Rectal smooth muscle tissue (tissue), 1 donor: ENCODE results near the gene SHISA2.

Source experiments
- H3K27ac ChIP-seq: one replicate; pipeline ENCODE4 v1.7.0; 2013; ENCODE audit warnings: low read depth, low read length, inconsistent platforms
- H3K27me3 ChIP-seq: one replicate; pipeline ENCODE4 v1.7.0; 2013; ENCODE audit warnings: low read length; ENCODE audit not compliant: control insufficient read depth, insufficient read depth
- H3K36me3 ChIP-seq: one replicate; pipeline ENCODE4 v1.7.0; 2013; ENCODE audit warnings: low read length; ENCODE audit not compliant: control insufficient read depth, insufficient read depth
- H3K4me1 ChIP-seq: one replicate; pipeline ENCODE4 v1.7.0; 2013; ENCODE audit warnings: low read length; ENCODE audit not compliant: control insufficient read depth, insufficient read depth
- H3K4me3 ChIP-seq: one replicate; pipeline ENCODE4 v1.7.0; 2013; ENCODE audit warnings: low read length
- H3K9ac ChIP-seq: one replicate; pipeline ENCODE4 v1.7.0; 2013; ENCODE audit warnings: low read length

SHISA2 gene

DNA sequence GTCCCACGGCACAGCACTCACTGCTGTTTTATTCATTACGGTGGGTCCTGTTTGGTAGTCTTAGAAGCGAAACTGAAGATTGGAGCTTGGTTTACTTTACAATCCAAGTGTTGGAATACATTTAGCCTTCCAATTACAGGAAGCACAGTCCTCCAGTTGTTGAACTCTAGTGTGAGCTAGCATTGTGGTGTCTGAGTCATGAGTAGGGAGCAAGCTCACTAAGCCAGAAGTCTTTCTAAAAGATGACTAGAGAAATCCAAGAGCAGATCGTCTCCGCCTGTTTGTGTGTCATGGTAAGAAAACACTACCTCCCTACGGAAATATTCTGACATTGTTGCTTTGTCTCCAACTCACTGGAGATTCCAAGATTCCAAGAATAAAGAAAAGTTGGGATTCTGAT lies 10.1 kb upstream of the SHISA2 start:
- Histone ChIP-seq H3K4me3 (no peak overlapping the region), H3K27ac (no peak overlapping the region), H3K9ac (no peak overlapping the region), H3K4me1 (no peaks in the 10 kb centered on the region), H3K27me3 (no peaks in the 10 kb centered on the region), H3K36me3 (no peaks in the 10 kb centered on the region)

DNA sequence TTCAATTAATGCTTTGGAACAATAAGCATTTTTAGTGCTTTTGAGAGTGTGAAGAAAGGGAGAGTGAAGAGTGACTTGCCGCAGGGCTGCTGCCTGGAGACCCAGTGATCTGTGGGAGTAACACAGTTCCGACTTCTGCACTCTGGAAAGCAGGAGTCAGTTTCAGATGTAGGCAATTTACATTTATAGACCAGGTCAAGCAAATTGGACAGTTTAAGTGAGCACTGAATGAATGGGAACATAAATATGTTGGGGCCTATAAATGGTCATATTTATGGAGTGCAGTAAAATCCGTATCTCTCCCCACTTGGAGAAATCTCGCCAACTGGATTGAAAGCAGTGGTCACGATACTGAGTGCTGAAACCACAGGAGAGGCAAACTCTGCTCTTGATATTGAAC lies 9.4 kb upstream of the SHISA2 start:
- Histone ChIP-seq H3K9ac (no peak overlapping the region), H3K4me1 (no peaks in the 10 kb centered on the region), H3K4me3 (no peak overlapping the region), H3K27ac (no peak overlapping the region), H3K36me3 (no peaks in the 10 kb centered on the region), H3K27me3 (no peaks in the 10 kb centered on the region)

DNA sequence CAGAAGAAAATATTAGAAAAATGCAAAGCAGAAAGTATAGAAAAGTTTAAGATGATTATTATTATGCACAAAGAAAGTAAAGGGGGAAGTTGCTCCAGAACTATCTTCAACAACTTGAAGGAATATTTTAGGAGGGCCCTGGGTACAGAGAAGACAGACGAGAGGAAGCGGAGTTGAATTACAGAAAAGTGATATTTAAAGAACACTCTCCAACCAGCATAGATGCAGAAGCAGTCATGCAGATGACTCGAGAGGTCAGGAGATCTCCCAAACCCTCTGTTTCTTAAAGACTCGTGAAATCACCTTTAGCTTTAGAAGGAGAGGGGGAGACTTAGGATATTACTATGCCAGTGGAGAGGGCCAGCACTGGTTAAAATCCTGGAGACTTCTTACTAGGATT lies 8.5 kb upstream of the SHISA2 start:
- Histone ChIP-seq H3K36me3 (no peaks in the 10 kb centered on the region), H3K4me1 (no peaks in the 10 kb centered on the region), H3K4me3 (no peak overlapping the region), H3K27me3 (no peaks in the 10 kb centered on the region), H3K9ac (no peak overlapping the region), H3K27ac (no peak overlapping the region)

DNA sequence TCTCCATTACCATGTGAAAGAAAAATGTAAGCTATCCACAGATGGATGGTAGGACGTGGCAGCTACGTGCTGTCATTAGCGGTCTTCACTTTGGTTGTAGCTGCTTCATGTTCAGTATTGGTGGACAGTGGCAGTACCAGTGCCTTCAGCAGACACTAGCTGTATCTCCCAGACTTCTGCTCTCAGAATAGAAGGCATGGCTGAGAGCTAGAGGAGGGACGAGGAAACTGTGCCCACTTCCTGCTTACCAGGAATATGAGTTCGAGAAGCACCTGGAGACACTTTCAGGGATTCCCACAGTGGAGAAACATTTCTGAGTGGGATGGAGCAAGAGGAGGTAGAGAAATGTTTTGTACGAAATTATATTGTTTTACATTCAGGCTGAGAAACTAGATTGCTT lies 6.9 kb upstream of the SHISA2 start:
- H3K9ac ChIP-seq = no peak overlapping the region
- no peaks in the 10 kb centered on the region for H3K36me3 ChIP-seq
- H3K4me3 ChIP-seq = no peak overlapping the region
- H3K27ac ChIP-seq = no peak overlapping the region
- H3K4me1 ChIP-seq = no peaks in the 10 kb centered on the region
- no peaks in the 10 kb centered on the region for H3K27me3 ChIP-seq

DNA sequence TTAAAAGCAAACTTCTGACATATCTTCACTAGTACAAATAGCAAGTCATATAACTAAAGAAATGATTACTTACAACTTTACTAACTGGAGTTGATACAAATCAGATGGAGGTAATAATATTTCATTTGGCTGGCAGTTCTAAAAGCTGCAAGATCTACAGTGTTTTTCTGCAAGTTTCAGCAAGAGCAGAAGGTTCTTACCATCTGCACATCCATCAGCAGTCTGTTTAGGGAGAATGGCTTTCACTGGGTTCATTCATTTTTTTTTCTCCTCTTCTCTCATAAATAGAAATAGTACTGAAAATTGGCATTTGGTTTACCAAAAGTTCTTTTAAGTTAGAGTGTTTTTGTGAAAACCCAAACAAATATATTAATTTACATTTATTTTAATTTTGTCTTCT lies 3.1 kb upstream of the SHISA2 start:
- Histone ChIP-seq H3K27ac (no peak overlapping the region), H3K36me3 (no peaks in the 10 kb centered on the region), H3K4me3 (no peak overlapping the region), H3K9ac (no peak overlapping the region), H3K27me3 (peaks cover 12% of the 10 kb centered on the region), H3K4me1 (no peaks in the 10 kb centered on the region)

DNA sequence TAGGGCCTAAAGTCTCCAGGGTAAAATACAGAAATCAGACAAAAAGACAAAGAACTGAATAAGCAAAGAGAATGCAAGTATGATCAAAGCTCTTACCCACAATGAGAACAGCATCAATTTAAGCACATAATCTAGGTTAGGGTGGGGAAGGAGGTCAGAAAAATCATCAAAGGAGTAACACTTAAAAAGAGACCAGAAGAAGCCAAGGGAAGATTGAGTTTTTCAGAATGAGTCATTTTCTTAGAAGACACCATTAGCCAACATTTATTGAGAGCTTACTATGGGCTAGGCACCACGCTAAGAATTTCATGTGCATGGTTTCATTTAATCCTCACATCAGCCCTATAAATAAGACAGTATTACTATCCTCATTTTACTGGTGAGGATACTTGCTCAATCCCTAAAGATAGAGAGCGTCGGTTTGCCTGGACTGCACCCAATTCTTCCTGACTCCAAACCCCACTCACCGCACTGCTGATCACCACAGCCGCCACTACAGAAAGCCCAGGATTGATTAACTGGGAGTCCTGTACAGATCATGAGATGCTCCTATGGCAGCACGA lies 1.7 kb upstream of the SHISA2 start:
- Histone ChIP-seq H3K4me3 (no peak overlapping the region), H3K27me3 (peaks cover 18% of the 10 kb centered on the region), H3K36me3 (no peaks in the 10 kb centered on the region), H3K4me1 (no peaks in the 10 kb centered on the region), H3K9ac (no peak overlapping the region), H3K27ac (no peak overlapping the region)

DNA sequence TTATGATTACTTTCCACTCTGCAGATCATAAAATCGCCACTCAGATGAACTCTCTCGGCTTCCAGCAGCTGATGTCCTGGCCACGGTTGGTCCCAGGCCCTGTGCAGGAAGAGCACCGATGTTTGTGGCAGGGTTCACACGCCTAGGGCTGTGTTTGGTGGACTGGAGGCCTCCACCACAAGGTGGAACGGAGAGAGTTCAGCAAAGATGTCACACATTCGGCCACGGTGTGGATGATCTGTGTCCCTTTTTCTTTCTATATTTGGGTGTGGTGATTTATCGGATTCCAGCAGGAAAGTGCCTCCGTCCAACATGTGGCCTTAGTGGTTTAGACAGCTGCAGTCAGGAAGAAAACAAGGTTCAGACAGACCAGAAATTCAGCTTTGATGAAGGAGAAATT lies 521 bp upstream of the SHISA2 start:
- Histone ChIP-seq H3K36me3 (no peaks in the 10 kb centered on the region), H3K27ac (no peak overlapping the region), H3K4me3 (peak overlapping the region; percentile 0), H3K4me1 (no peaks in the 10 kb centered on the region), H3K27me3 (peaks cover 20% of the 10 kb centered on the region), H3K9ac (no peak overlapping the region)

DNA sequence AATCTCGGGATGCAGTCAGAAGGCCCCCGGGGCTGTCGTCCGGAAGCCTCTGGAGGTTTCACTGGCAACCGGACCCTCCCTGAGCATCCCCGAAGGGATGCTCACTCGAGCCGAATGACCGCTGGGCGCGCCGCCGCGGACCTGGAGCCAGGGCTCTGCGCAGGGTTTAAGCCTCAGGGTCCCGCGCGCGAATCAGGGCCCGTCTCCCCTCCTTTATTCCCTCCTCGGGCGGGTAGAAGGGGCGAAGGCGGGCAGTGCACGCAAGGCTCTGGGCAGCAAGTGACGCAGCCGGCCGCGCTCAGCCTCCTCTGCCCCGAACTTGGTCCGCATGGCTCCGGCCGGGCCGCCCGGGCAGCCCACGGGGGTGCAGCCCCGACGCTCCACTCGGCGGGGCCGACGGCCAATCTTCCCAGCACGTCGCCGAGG lies 572 bp downstream of the SHISA2 start:
- H3K4me3 ChIP-seq = peak overlapping the region; percentile 36
- H3K27me3 ChIP-seq = peaks cover 20% of the 10 kb centered on the region
- no peak overlapping the region for H3K27ac ChIP-seq
- H3K4me1 ChIP-seq = no peaks in the 10 kb centered on the region
- no peak overlapping the region for H3K9ac ChIP-seq
- H3K36me3 ChIP-seq = no peaks in the 10 kb centered on the region

DNA sequence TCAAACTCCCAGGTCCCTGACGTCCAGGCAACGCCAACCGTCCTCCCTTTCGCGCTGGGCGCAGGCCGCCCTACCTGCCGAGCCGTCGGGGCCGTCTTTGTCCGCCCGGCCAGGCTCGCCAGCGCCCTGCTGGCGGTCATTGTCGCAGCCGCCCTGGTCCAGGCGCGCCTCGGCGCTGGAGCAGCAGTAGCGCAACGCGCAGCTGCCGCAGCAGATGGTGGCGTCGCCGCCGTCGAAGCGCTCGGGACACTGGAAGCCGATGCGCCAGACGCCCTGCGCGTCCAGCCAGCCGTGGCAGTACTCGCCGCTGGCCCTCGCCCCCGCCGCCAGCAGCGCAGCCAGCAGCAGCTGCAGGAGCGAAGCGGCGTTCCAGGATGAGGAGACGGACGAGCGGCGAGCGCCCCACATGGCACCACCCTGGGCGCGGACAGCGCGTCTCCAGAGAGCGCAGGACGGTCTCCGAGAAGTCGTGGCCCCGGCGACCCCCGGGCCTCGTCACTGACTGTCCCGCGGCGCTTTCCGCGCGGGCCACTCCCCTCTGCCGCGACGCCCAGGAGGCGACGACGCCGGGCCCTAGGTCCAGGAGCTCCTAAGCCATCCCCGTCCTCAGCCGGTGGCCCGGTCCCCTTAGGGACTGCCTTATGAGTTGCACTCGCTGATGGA lies 1.1 kb downstream of the SHISA2 start:
- Histone ChIP-seq H3K4me1 (no peaks in the 10 kb centered on the region), H3K36me3 (no peaks in the 10 kb centered on the region), H3K9ac (no peak overlapping the region), H3K27me3 (peaks cover 20% of the 10 kb centered on the region), H3K27ac (no peak overlapping the region), H3K4me3 (peak overlapping the region; percentile 19)

DNA sequence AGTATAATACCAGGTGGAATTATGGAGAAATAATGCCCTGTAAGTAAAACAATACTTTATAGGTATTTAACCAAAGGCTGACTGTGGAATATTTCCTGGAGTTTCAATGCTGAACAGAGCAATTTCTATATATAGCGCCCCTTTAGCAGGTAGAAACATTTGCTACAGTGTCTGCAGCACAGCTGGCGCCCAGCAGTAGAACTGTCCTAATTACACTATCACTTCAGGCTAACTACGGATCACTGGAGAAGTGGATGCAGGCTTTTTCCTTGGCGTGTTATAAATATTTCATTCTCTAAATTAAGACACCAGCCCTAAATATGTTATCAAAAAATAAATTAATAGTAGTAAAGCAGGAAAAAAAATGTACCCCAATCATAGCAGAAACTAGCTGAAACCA lies 3.1 kb downstream of the SHISA2 start:
- Histone ChIP-seq H3K9ac (no peak overlapping the region), H3K27me3 (peaks cover 20% of the 10 kb centered on the region), H3K27ac (no peak overlapping the region), H3K4me3 (no peak overlapping the region), H3K36me3 (no peaks in the 10 kb centered on the region), H3K4me1 (no peaks in the 10 kb centered on the region)

DNA sequence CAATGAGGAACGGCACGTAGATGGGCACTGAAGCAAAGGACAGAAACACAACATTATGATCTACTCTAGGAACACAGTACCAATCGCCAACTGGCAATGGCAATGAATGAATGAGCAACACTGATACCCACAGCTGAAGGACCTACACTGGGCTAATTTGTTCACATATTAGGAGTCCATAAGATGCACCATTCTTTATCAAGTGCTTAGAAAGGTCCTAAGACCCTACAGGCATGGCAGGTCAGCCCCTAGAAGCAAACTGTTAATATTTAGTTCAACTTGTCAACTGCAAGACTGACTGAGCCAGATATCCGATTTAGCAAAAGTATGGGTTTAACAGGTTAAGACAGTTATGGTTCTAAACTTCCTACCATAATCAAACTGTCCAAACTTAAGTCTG lies 4.8 kb downstream of the SHISA2 start:
- no peak overlapping the region for H3K4me3 ChIP-seq
- peaks cover 20% of the 10 kb centered on the region for H3K27me3 ChIP-seq
- no peak overlapping the region for H3K27ac ChIP-seq
- no peaks in the 10 kb centered on the region for H3K4me1 ChIP-seq
- no peaks in the 10 kb centered on the region for H3K36me3 ChIP-seq
- H3K9ac ChIP-seq = no peak overlapping the region

DNA sequence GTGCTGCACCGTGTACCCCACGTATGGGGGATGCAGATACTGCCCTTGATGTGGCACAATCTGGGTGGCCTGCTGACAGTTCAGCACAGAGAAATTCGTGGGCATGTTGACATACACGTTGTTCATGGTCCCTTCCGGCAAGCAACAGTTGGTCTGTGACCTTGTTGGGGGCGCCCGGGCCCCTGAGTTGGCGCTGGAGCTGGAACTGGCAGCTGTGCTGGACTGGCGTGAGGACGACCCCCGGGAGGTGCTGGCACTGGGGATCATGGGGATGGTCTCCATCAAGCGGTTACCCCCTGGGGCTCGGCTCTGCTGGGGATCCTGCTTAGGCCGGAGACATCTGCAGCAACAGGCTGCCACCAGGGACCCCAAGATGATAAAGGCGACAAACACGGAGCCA lies 5.2 kb downstream of the SHISA2 start:
- Histone ChIP-seq H3K4me1 (no peaks in the 10 kb centered on the region), H3K36me3 (no peaks in the 10 kb centered on the region), H3K4me3 (no peak overlapping the region), H3K9ac (no peak overlapping the region), H3K27ac (no peak overlapping the region), H3K27me3 (peaks cover 20% of the 10 kb centered on the region)

DNA sequence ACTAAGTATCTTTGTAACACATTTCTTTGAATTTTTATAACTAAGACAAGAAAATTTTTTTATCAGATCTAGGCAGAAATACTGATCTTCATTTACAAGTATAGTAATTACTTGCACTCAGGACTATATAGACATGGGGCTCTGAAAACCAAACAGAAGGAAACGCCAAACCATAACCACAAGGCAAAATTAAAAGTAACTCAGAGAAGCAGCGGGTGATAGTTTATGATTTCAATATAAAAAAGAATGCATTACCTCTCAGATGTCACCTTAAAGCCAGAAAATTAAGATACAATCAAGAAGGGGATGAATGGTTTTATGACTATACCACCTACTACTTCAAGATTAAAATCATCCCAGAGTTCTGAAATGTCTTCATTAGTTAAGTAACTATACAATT lies 6.7 kb downstream of the SHISA2 start:
- H3K4me3 ChIP-seq = no peak overlapping the region
- no peak overlapping the region for H3K9ac ChIP-seq
- no peak overlapping the region for H3K27ac ChIP-seq
- no peaks in the 10 kb centered on the region for H3K36me3 ChIP-seq
- H3K27me3 ChIP-seq = peaks cover 9% of the 10 kb centered on the region
- no peaks in the 10 kb centered on the region for H3K4me1 ChIP-seq
